Measurements from ENCODE around the gene PTPRH. TPM values are rescaled to one million over a fixed set of nuclear protein-coding genes. Genes with fewer than 3 reads are reported as not detected.

The PTPRH gene
- total RNA-seq, 1 experiment from 2014 or later: 11.7 TPM

GRCh38 chr19:55132453-55133129 is 76.7 kb downstream of the PTPRH start:
- Histone ChIP-seq H3F3A (ENCODE audit: insufficient read depth, low read depth) (peaks cover 22% of the 10 kb centered on the region; the same call in 1 of the 2 replicates), H3K4me1 (replicated peaks; ENCODE audit: insufficient read depth) (no peaks in the 10 kb centered on the region), H3K9me2 (ENCODE audit: insufficient read depth) (no peaks in the 10 kb centered on the region), H3K79me2 (ENCODE audit: low read depth) (no peaks in the 10 kb centered on the region), H2AFZ (no peak overlapping the region), H3K27ac (no peak overlapping the region), H3K4me2 (no peak overlapping the region), H3K27me3 (ENCODE audit: insufficient read depth, low read depth) (no peaks in the 10 kb centered on the region), H3K36me3 (ENCODE audit: low read depth) (no peaks in the 10 kb centered on the region), H3K4me3 (no peak overlapping the region), H3K9me3 (ENCODE audit: insufficient read depth, low read depth) (no peaks in the 10 kb centered on the region), H4K20me1 (ENCODE audit: insufficient read depth) (no peaks in the 10 kb centered on the region)
- POLR2A ChIA-PET (ENCODE audit: unreplicated experiment): no interaction called here
- CTCF ChIA-PET: interaction anchor here (0.6 to 1.1 kb wide), 2 partner anchors 28 to 470 kb away, joined by 4 to 7 read pairs; no protein-coding TSS in a partner anchor
- intact Hi-C loops (cut with micrococcal nuclease; ENCODE audit: unreplicated experiment): no loop called here
- DNase-seq: no peak
- TF ChIP-seq, protein P1, sequence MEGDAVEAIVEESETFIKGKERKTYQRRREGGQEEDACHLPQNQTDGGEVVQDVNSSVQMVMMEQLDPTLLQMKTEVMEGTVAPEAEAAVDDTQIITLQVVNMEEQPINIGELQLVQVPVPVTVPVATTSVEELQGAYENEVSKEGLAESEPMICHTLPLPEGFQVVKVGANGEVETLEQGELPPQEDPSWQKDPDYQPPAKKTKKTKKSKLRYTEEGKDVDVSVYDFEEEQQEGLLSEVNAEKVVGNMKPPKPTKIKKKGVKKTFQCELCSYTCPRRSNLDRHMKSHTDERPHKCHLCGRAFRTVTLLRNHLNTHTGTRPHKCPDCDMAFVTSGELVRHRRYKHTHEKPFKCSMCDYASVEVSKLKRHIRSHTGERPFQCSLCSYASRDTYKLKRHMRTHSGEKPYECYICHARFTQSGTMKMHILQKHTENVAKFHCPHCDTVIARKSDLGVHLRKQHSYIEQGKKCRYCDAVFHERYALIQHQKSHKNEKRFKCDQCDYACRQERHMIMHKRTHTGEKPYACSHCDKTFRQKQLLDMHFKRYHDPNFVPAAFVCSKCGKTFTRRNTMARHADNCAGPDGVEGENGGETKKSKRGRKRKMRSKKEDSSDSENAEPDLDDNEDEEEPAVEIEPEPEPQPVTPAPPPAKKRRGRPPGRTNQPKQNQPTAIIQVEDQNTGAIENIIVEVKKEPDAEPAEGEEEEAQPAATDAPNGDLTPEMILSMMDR (conservative IDR thresholded peaks at IDR 0.05): no peak
- no peak for TF ChIP-seq EZH2 (IDR thresholded peaks at IDR 0.05; ENCODE audit: low read depth)
- BruUV-seq (replicated peaks): no TSS peak

- BruUV-seq (replicated peaks): no TSS peak
- peaks cover 22% of the 10 kb centered on the region; the same call in 1 of the 2 replicates for H3F3A ChIP-seq (ENCODE audit: insufficient read depth, low read depth)
- intact Hi-C loops (cut with micrococcal nuclease; ENCODE audit: unreplicated experiment): no loop called here
- H3K4me2 ChIP-seq: no peak overlapping the region
- H3K9me3 ChIP-seq (ENCODE audit: insufficient read depth, low read depth): no peaks in the 10 kb centered on the region
- no peaks in the 10 kb centered on the region for H3K4me1 ChIP-seq (replicated peaks; ENCODE audit: insufficient read depth)
- H3K9me2 ChIP-seq (ENCODE audit: insufficient read depth): no peaks in the 10 kb centered on the region
- no peaks in the 10 kb centered on the region for H3K36me3 ChIP-seq (ENCODE audit: low read depth)
- H3K27ac ChIP-seq: no peak overlapping the region
- H3K4me3 ChIP-seq: no peak overlapping the region
- no peak for DNase-seq
- POLR2A ChIA-PET (ENCODE audit: unreplicated experiment): interaction anchor here (0.7 kb wide), 1 partner anchor 97 kb away, joined by 7 read pairs; no protein-coding TSS in a partner anchor
- H4K20me1 ChIP-seq (ENCODE audit: insufficient read depth): no peaks in the 10 kb centered on the region
- no peaks in the 10 kb centered on the region; the same call in 1 of the 2 replicates for H3K27me3 ChIP-seq (ENCODE audit: insufficient read depth, low read depth)
- H3K79me2 ChIP-seq (ENCODE audit: low read depth): no peaks in the 10 kb centered on the region
- TF ChIP-seq, protein P1 (conservative IDR thresholded peaks at IDR 0.05): no peak
- TF ChIP-seq EZH2 (IDR thresholded peaks at IDR 0.05; ENCODE audit: low read depth): no peak
- no peak overlapping the region for H2AFZ ChIP-seq
- CTCF ChIA-PET: interaction anchor here (0.6 to 0.7 kb wide), 2 partner anchors 12 to 22 kb away, joined by 3 to 13 read pairs; no protein-coding TSS in a partner anchor
These were observed 77.9 kb downstream of the PTPRH start for GRCh38 chr19:55131421-55131820.

Small RNA genes within 50 kb of the gene (microRNA-seq; reads per million reads assigned to microRNA genes)
- gene MIR6802 (ENCODE audit: borderline number of aligned reads, borderline replicate concordance) (not detected), gene MIR6803 (ENCODE audit: borderline number of aligned reads, borderline replicate concordance) (6.7 reads per million, percentile 4 among the genes with 10 or more reads in this experiment), gene MIR6804 (ENCODE audit: borderline number of aligned reads, borderline replicate concordance) (3.4 reads per million)

Other genes starting within 250 kb of the PTPRH start
- gene NLRP2, start 243.1 kb downstream of the PTPRH start, total RNA-seq (2021): 117 and 153 TPM in 2 replicates
- 0.76 and 1.3 TPM in 2 replicates for gene GP6, start 171.2 kb downstream of the PTPRH start, total RNA-seq (2021)
- gene RDH13, start 146.4 kb downstream of the PTPRH start, total RNA-seq (2021): 39.8 and 42.1 TPM in 2 replicates
- 111 and 162 TPM in 2 replicates for gene EPS8L1, start 133.6 kb downstream of the PTPRH start, total RNA-seq (2021)
- gene PPP1R12C, start 91.9 kb downstream of the PTPRH start, total RNA-seq (2021): 110 and 114 TPM in 2 replicates
- gene TNNT1, start 60.3 kb downstream of the PTPRH start, total RNA-seq (2021): 228 and 266 TPM in 2 replicates
- 13.7 and 18.2 TPM in 2 replicates for gene TNNI3, start 51.8 kb downstream of the PTPRH start, total RNA-seq (2021)
- gene DNAAF3, start 42.9 kb downstream of the PTPRH start, total RNA-seq (2021): 51.8 and 76.6 TPM in 2 replicates
- 1.3 and 2.8 TPM in 2 replicates for gene SYT5, start 29.2 kb downstream of the PTPRH start, total RNA-seq (2021)
- 18.1 and 18.4 TPM in 2 replicates for gene TMEM86B, start 19.3 kb upstream of the PTPRH start, total RNA-seq (2021)
- gene PPP6R1, start 49.5 kb upstream of the PTPRH start, total RNA-seq (2021): 136 and 159 TPM in 2 replicates
- 66.2 and 79.6 TPM in 2 replicates for gene HSPBP1, start 70.6 kb upstream of the PTPRH start, total RNA-seq (2021)
- gene BRSK1, start 74.5 kb upstream of the PTPRH start, total RNA-seq (2021): 6.5 and 14.4 TPM in 2 replicates
- gene TMEM150B, start 115.8 kb upstream of the PTPRH start, total RNA-seq (2021): not detected in 2 replicates
- gene KMT5C, start 130.4 kb upstream of the PTPRH start, total RNA-seq (2021): 71.6 and 80.7 TPM in 2 replicates
- gene COX6B2, start 145.2 kb upstream of the PTPRH start, total RNA-seq (2021): 3.3 and 3.7 TPM in 2 replicates
- gene GARIN5B, start 153.8 kb upstream of the PTPRH start, total RNA-seq (2021): 0.11 TPM in 1 of 2 replicates, not detected in the other
- gene IL11, start 161.0 kb upstream of the PTPRH start, total RNA-seq (2021): 4.1 and 6.6 TPM in 2 replicates
- gene TMEM190, start 167.3 kb upstream of the PTPRH start, total RNA-seq (2021): not detected in 2 replicates
- gene TMEM238, start 174.8 kb upstream of the PTPRH start, total RNA-seq (2021): 40.4 and 94.5 TPM in 2 replicates
- gene RPL28, start 176.4 kb upstream of the PTPRH start, total RNA-seq (2021): 2,433 and 2,547 TPM in 2 replicates
- gene UBE2S, start 198.3 kb upstream of the PTPRH start, total RNA-seq (2021): 359 and 395 TPM in 2 replicates
- gene SHISA7, start 233.8 kb upstream of the PTPRH start, total RNA-seq (2021): not detected in 2 replicates

Data from PC-9 (cell line).